Measurements from ENCODE around the gene MAN1A1.

MAN1A1 gene

DNA sequence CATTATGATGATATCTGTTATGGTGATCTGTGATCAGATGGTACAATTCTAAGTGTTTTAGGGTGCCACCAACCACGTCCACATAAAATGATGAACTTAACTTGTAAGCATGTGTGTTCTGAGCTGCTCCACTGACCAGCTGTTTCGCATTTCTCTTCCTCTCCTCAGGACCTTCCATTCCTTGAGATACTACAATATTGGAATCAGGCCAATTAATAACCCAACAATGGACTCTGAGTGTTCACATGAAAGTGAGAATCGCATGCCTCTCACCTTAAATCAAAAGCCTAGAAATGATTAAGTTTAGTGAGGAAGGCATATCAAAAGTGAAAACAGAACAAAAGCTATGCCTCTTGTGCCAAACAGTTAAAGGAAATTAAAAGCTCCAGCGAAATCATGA, 114.6 kb downstream of the MAN1A1 start:
- Histone ChIP-seq H3K9me3 (ENCODE audit: insufficient read depth, low read depth, low read length) (no peaks in the 10 kb centered on the region), H3K9ac (ENCODE audit: low read depth, low read length, poor library complexity, severe bottlenecking) (no peak overlapping the region), H3K27me3 (ENCODE audit: insufficient read depth, low read length, poor library complexity, severe bottlenecking) (no peaks in the 10 kb centered on the region), H3K4me1 (ENCODE audit: insufficient read depth, low read length, poor library complexity, severe bottlenecking) (peaks cover 3% of the 10 kb centered on the region), H2AFZ (ENCODE audit: low read length) (no peak overlapping the region), H3K79me2 (ENCODE audit: insufficient read depth, low read length) (no peaks in the 10 kb centered on the region), H3K9me2 (replicated peaks; ENCODE audit: low read depth, low read length) (no peaks in the 10 kb centered on the region), H4K20me1 (ENCODE audit: insufficient read depth, low read length, poor library complexity, severe bottlenecking) (no peaks in the 10 kb centered on the region), H3K4me2 (ENCODE audit: low read depth, low read length, poor library complexity, severe bottlenecking) (no peak overlapping the region), H3F3A (ENCODE audit: low read depth) (no peaks in the 10 kb centered on the region), H3K36me3 (ENCODE audit: insufficient read depth, low read length) (peaks cover 15% of the 10 kb centered on the region; the same call in 1 of the 2 replicates), H3K4me3 (ENCODE audit: low read length, poor library complexity, severe bottlenecking) (no peak overlapping the region)
- no peak for TF ChIP-seq CTCF (conservative IDR thresholded peaks at IDR 0.05; ENCODE audit: low read length)
- TF ChIP-seq EZH2phosphoT487 (IDR thresholded peaks at IDR 0.05; ENCODE audit: borderline replicate concordance): no peak

GRCh38 chr6:119234457-119234856, 115.1 kb downstream of the MAN1A1 start:
- Histone ChIP-seq H3F3A (ENCODE audit: low read depth) (no peaks in the 10 kb centered on the region), H3K9ac (ENCODE audit: low read depth, low read length, poor library complexity, severe bottlenecking) (no peak overlapping the region), H3K9me3 (ENCODE audit: insufficient read depth, low read depth, low read length) (no peaks in the 10 kb centered on the region), H3K79me2 (ENCODE audit: insufficient read depth, low read length) (no peaks in the 10 kb centered on the region), H2AFZ (ENCODE audit: low read length) (no peak overlapping the region), H4K20me1 (ENCODE audit: insufficient read depth, low read length, poor library complexity, severe bottlenecking) (no peaks in the 10 kb centered on the region), H3K9me2 (replicated peaks; ENCODE audit: low read depth, low read length) (no peaks in the 10 kb centered on the region), H3K4me3 (ENCODE audit: low read length, poor library complexity, severe bottlenecking) (no peak overlapping the region), H3K27me3 (ENCODE audit: insufficient read depth, low read length, poor library complexity, severe bottlenecking) (no peaks in the 10 kb centered on the region), H3K4me1 (ENCODE audit: insufficient read depth, low read length, poor library complexity, severe bottlenecking) (peaks cover 3% of the 10 kb centered on the region), H3K4me2 (ENCODE audit: low read depth, low read length, poor library complexity, severe bottlenecking) (no peak overlapping the region), H3K36me3 (ENCODE audit: insufficient read depth, low read length) (peaks cover 15% of the 10 kb centered on the region; the same call in 1 of the 2 replicates)
- TF ChIP-seq EZH2phosphoT487 (IDR thresholded peaks at IDR 0.05; ENCODE audit: borderline replicate concordance) (no peak), CTCF (conservative IDR thresholded peaks at IDR 0.05; ENCODE audit: low read length) (no peak)

GRCh38 chr6:119233312-119233984, 116.1 kb downstream of the MAN1A1 start:
- Histone ChIP-seq H3F3A (ENCODE audit: low read depth) (no peaks in the 10 kb centered on the region), H3K9me2 (replicated peaks; ENCODE audit: low read depth, low read length) (no peaks in the 10 kb centered on the region), H3K36me3 (ENCODE audit: insufficient read depth, low read length) (peaks cover 15% of the 10 kb centered on the region; the same call in 1 of the 2 replicates), H3K27me3 (ENCODE audit: insufficient read depth, low read length, poor library complexity, severe bottlenecking) (no peaks in the 10 kb centered on the region), H3K9me3 (ENCODE audit: insufficient read depth, low read depth, low read length) (no peaks in the 10 kb centered on the region), H3K9ac (ENCODE audit: low read depth, low read length, poor library complexity, severe bottlenecking) (no peak overlapping the region), H4K20me1 (ENCODE audit: insufficient read depth, low read length, poor library complexity, severe bottlenecking) (no peaks in the 10 kb centered on the region), H2AFZ (ENCODE audit: low read length) (no peak overlapping the region), H3K79me2 (ENCODE audit: insufficient read depth, low read length) (no peaks in the 10 kb centered on the region), H3K4me2 (ENCODE audit: low read depth, low read length, poor library complexity, severe bottlenecking) (no peak overlapping the region), H3K4me1 (ENCODE audit: insufficient read depth, low read length, poor library complexity, severe bottlenecking) (peaks cover 3% of the 10 kb centered on the region), H3K4me3 (ENCODE audit: low read length, poor library complexity, severe bottlenecking) (no peak overlapping the region)
- TF ChIP-seq CTCF (conservative IDR thresholded peaks at IDR 0.05; ENCODE audit: low read length) (no peak), EZH2phosphoT487 (IDR thresholded peaks at IDR 0.05; ENCODE audit: borderline replicate concordance) (no peak)

Measured in Loucy (cell line).